Keratinocyte (primary cell): ENCODE results near the gene PRKCE. TPM values are rescaled to one million over a fixed set of nuclear protein-coding genes. Genes with fewer than 3 reads are reported as not detected.
A peak's percentile ranks its signal among the peaks of the same experiment; 100 is the strongest.

ENCODE experiments used
- DNase-seq: peaks from one replicate; pipeline ENCODE4 v3.0.0-alpha.2; 2011; ENCODE audit warnings: low read depth, missing footprints, low spot score
- FAIRE-seq: peaks from 2 replicates; lab custom pipeline; 2011; peaks lifted over from hg19 to GRCh38; lab: Jason Lieb, UNC
- H2AFZ ChIP-seq: 2 replicates; pipeline ENCODE4 v1.6.0; 2012; ENCODE audit warnings: low read length, control low read depth, inconsistent platforms; ENCODE audit not compliant: control insufficient read depth
- H3K27ac ChIP-seq: 2 replicates; pipeline ENCODE4 v1.5.1; 2011; ENCODE audit warnings: low read length; ENCODE audit not compliant: control insufficient read depth, insufficient read depth
- H3K27me3 ChIP-seq: 3 replicates; pipeline ENCODE4 v1.6.0; 2011; ENCODE audit warnings: low read length; ENCODE audit not compliant: control insufficient read depth, insufficient read depth; ENCODE audit errors: extremely low read depth
- H3K36me3 ChIP-seq, 2 experiments: 2 replicates in 1 of 2; 3 replicates in 1 of 2; pipeline ENCODE4 v1.5.1; 2011; ENCODE audit warnings: low read length in 2 of 2, mild to moderate bottlenecking in 1 of 2; ENCODE audit not compliant: control insufficient read depth in 2 of 2, insufficient read depth in 2 of 2; ENCODE audit errors: extremely low read depth in 1 of 2
- H3K4me1 ChIP-seq: 3 replicates; pipeline ENCODE4 v1.5.1; 2011; ENCODE audit warnings: low read length; ENCODE audit not compliant: control insufficient read depth, insufficient read depth; ENCODE audit errors: extremely low read depth
- H3K4me2 ChIP-seq: 3 replicates; pipeline ENCODE4 v1.6.0; 2011; ENCODE audit warnings: low read depth, low read length; ENCODE audit not compliant: control insufficient read depth, insufficient read depth; ENCODE audit errors: extremely low read depth
- H3K4me3 ChIP-seq, 3 experiments: fragments of 200-600 bp in 1 of 3; sonication (generic) in 1 of 3; 2 replicates in 2 of 3; 3 replicates in 1 of 3; pipeline ENCODE4 v1.5.1; 2011 to 2016; ENCODE audit warnings: low read length in 3 of 3, mild to moderate bottlenecking in 3 of 3, control low read depth in 2 of 3, inconsistent platforms in 1 of 3, low read depth in 1 of 3, mixed read lengths in 1 of 3, mixed run types in 1 of 3, moderate library complexity in 1 of 3; ENCODE audit not compliant: control insufficient read depth in 2 of 3, insufficient read depth in 2 of 3; ENCODE audit errors: extremely low read depth in 1 of 3
- H3K79me2 ChIP-seq: 2 replicates; pipeline ENCODE4 v1.6.0; 2012; ENCODE audit warnings: low read length; ENCODE audit not compliant: control insufficient read depth, insufficient read depth
- H3K9ac ChIP-seq: 3 replicates; pipeline ENCODE4 v1.6.0; 2011; ENCODE audit warnings: low read length; ENCODE audit not compliant: control insufficient read depth, insufficient read depth; ENCODE audit errors: extremely low read depth
- H3K9me1 ChIP-seq: 3 replicates; pipeline ENCODE4 v1.6.0; 2011; ENCODE audit warnings: low read length; ENCODE audit not compliant: control insufficient read depth, insufficient read depth; ENCODE audit errors: extremely low read depth
- H3K9me3 ChIP-seq: 2 replicates; pipeline ENCODE4 v1.5.1; 2012; ENCODE audit warnings: low read depth, low read length; ENCODE audit not compliant: control insufficient read depth
- H4K20me1 ChIP-seq: 3 replicates; pipeline ENCODE4 v1.6.0; 2011; ENCODE audit warnings: low read length; ENCODE audit not compliant: control insufficient read depth, insufficient read depth; ENCODE audit errors: extremely low read depth
- CTCF ChIP-seq, 3 experiments: IDR thresholded peaks in 1 of 3; conservative IDR thresholded peaks in 1 of 3; optimal IDR thresholded peaks in 1 of 3; 2 replicates in 2 of 3; 3 replicates in 1 of 3; pipeline versions ENCODE3 to v1.5.1; 2011; ENCODE audit warnings: low read length in 3 of 3, mild to moderate bottlenecking in 3 of 3, moderate library complexity in 2 of 3, control low read depth in 1 of 3, inconsistent platforms in 1 of 3; ENCODE audit not compliant: insufficient read depth in 2 of 3; ENCODE audit errors: extremely low read depth in 1 of 3
- EZH2 ChIP-seq: IDR thresholded peaks from one replicate; pipeline ENCODE4 v1.6.1; 2012; ENCODE audit warnings: inconsistent platforms, mild to moderate bottlenecking, low read length, moderate library complexity
- dilution Hi-C: fragments of 300-500 bp; cut with MboI; formaldehyde crosslinking; loops from one replicate; pipeline ENCODE4 v1.7.0; 2020; ENCODE audit warnings: low sequenced_read_pairs; ENCODE audit not compliant: extremely low pct_ligation_motif_present
- polyA plus RNA-seq, 5 experiments: library from polyadenylated mRNA; depleted of rRNA in 3 of 5; stranded (reverse) in 3 of 5; stranded (forward) in 1 of 5; unstranded in 1 of 5; fragments of >200 nt; gene quantifications; 1 replicate in 1 of 5; 2 replicates in 3 of 5; 3 replicates in 1 of 5; pipeline versions ENCODE4 v1.2.1 to v1.2.3, GENCODE V29; 2011 to 2012; ENCODE audit warnings: missing spikeins in 2 of 5, low read depth in 1 of 5, low replicate concordance in 1 of 5

Gene PRKCE
- polyA plus RNA-seq, 1 donor (not counting 4 experiments of a cell fraction or from before 2014, with no cell fraction given), result 2.0 TPM

- TF ChIP-seq CTCF (optimal IDR thresholded peaks at IDR 0.05 in 1 of 3, IDR thresholded peaks at IDR 0.05 in 1 of 3, conservative IDR thresholded peaks at IDR 0.05 in 1 of 3; ENCODE audit: extremely low read depth in 1 of 3, insufficient read depth in 2 of 3, low read length in 3 of 3) (no peak), EZH2 (no peak)
- no peak for FAIRE-seq
- no peaks in the 10 kb centered on the region for H3K79me2 ChIP-seq
- dilution Hi-C loops, result no loop called here
- H3K9me3 ChIP-seq, result no peaks in the 10 kb centered on the region
- no peak for DNase-seq
- H3K9me1 ChIP-seq, result no peaks in the 10 kb centered on the region
- peaks cover 63% of the 10 kb centered on the region for H3K4me1 ChIP-seq
- no peaks in the 10 kb centered on the region for H4K20me1 ChIP-seq
- H3K27me3 ChIP-seq, result no peaks in the 10 kb centered on the region
- H3K4me2 ChIP-seq, result no peak overlapping the region
- H3K36me3 ChIP-seq, result no peaks in the 10 kb centered on the region
- no peak overlapping the region for H2AFZ ChIP-seq
- no peak overlapping the region for H3K9ac ChIP-seq
- H3K4me3 ChIP-seq, result no peak overlapping the region
- H3K27ac ChIP-seq, result no peak overlapping the region
Observed at GRCh38 chr2:46170026-46170425, 518.6 kb downstream of the PRKCE start.

- peak overlapping the region; percentile 89 for H3K27ac ChIP-seq
- peaks cover 58% of the 10 kb centered on the region for H3K4me1 ChIP-seq
- TF ChIP-seq CTCF (optimal IDR thresholded peaks at IDR 0.05 in 1 of 3, IDR thresholded peaks at IDR 0.05 in 1 of 3, conservative IDR thresholded peaks at IDR 0.05 in 1 of 3; ENCODE audit: extremely low read depth in 1 of 3, insufficient read depth in 2 of 3, low read length in 3 of 3) (no peak), EZH2 (no peak)
- FAIRE-seq (peak; percentile 48), DNase-seq (peak; percentile 74)
- H3K79me2 ChIP-seq, result no peaks in the 10 kb centered on the region
- H3K9me3 ChIP-seq, result no peaks in the 10 kb centered on the region
- H4K20me1 ChIP-seq, result no peaks in the 10 kb centered on the region
- H3K36me3 ChIP-seq, result no peaks in the 10 kb centered on the region
- peak overlapping the region; percentile 95 for H3K4me2 ChIP-seq
- peak overlapping the region; percentile 83 for H2AFZ ChIP-seq
- H3K27me3 ChIP-seq, result no peaks in the 10 kb centered on the region
- no peaks in the 10 kb centered on the region for H3K9me1 ChIP-seq
- peak overlapping the region; percentile 64 for H3K9ac ChIP-seq
- dilution Hi-C loops, result no loop called here
- peak overlapping the region in 2 of 3 experiments; percentile 44 to 58 for H3K4me3 ChIP-seq
Observed at GRCh38 chr2:46170611-46171350, 519.3 kb downstream of the PRKCE start.
